H1 (cell line): ENCODE results near the gene SLIT3. TPM values are rescaled to one million over a fixed set of nuclear protein-coding genes. Genes with fewer than 3 reads are reported as not detected.

Experiments used
- CTCF ChIA-PET: fragments of 300-600 bp; sonication (Branson Sonifier 250); formaldehyde crosslinking; loops from one replicate; lab custom pipeline; 2021; ENCODE audit not compliant: partially characterized antibody; lab: Charles Lee
- POLR2A ChIA-PET: fragments of 300-600 bp; sonication (Branson Sonifier 250); formaldehyde crosslinking; loops from one replicate; lab custom pipeline; 2021; ENCODE audit warnings: inconsistent platforms; ENCODE audit not compliant: partially characterized antibody; lab: Charles Lee
- DNase-seq, 2 experiments: peaks; one replicate each; pipeline versions ENCODE4 v3.0.0 to v3.0.0-alpha.2; 2010 to 2022; ENCODE audit warnings: low spot score in 2 of 2, low read depth in 1 of 2, mixed read lengths in 1 of 2
- FAIRE-seq: peaks from 2 replicates; lab custom pipeline; 2011; peaks lifted over from hg19 to GRCh38; lab: Jason Lieb, UNC
- H2AFZ ChIP-seq: 2 replicates; pipeline ENCODE4 v1.8.1; 2012; ENCODE audit warnings: low read length, inconsistent platforms
- H2AK5ac ChIP-seq: 2 replicates; pipeline ENCODE4 v1.6.1; 2013; ENCODE audit warnings: low read depth, low read length
- H2BK120ac ChIP-seq: replicated peaks from 2 replicates; pipeline ENCODE3; 2013; ENCODE audit warnings: low read depth, low read length, inconsistent platforms
- H2BK12ac ChIP-seq: 2 replicates; pipeline ENCODE4 v1.6.1; 2013; ENCODE audit warnings: low read depth, low read length
- H2BK15ac ChIP-seq: 2 replicates; pipeline ENCODE4 v1.6.1; 2013; ENCODE audit warnings: low read length
- H2BK20ac ChIP-seq: 2 replicates; pipeline ENCODE4 v1.6.1; 2013; ENCODE audit warnings: low read length
- H2BK5ac ChIP-seq: 2 replicates; pipeline ENCODE4 v1.6.1; 2013; ENCODE audit warnings: low read depth, low read length
- H3K14ac ChIP-seq: 2 replicates; pipeline ENCODE4 v1.6.1; 2013; ENCODE audit warnings: inconsistent platforms; ENCODE audit not compliant: insufficient read length
- H3K18ac ChIP-seq: 2 replicates; pipeline ENCODE4 v1.6.1; 2013; ENCODE audit warnings: low read length; ENCODE audit errors: extremely low read depth
- H3K23ac ChIP-seq: 2 replicates; pipeline ENCODE4 v1.6.1; 2013; ENCODE audit warnings: inconsistent platforms; ENCODE audit not compliant: insufficient read length
- H3K23me2 ChIP-seq: 2 replicates; pipeline ENCODE4 v1.6.1; 2013; ENCODE audit warnings: low read depth, low read length
- H3K27ac ChIP-seq: 2 replicates; pipeline ENCODE4 v1.6.1; 2011; ENCODE audit warnings: low read depth, low read length, inconsistent platforms
- H3K27me3 ChIP-seq, 4 experiments: replicated peaks in 1 of 4; 1 replicate in 1 of 4; 2 replicates in 3 of 4; pipeline versions ENCODE4 v1.6.1 to v1.8.1; 2011 to 2013; ENCODE audit warnings: low read length in 3 of 4, mild to moderate bottlenecking in 3 of 4, inconsistent platforms in 2 of 4, mixed read lengths in 2 of 4, moderate library complexity in 1 of 4; ENCODE audit not compliant: control insufficient read depth in 3 of 4, insufficient read depth in 3 of 4; ENCODE audit errors: extremely low read depth in 1 of 4
- H3K36me3 ChIP-seq, 4 experiments: 2 replicates each; pipeline versions ENCODE4 v1.6.1 to v1.8.1; 2011 to 2013; ENCODE audit warnings: mild to moderate bottlenecking in 4 of 4, low read length in 3 of 4, moderate library complexity in 2 of 4, control low read depth in 1 of 4, inconsistent platforms in 1 of 4; ENCODE audit not compliant: insufficient read depth in 4 of 4, control insufficient read depth in 2 of 4
- H3K4ac ChIP-seq: replicated peaks from 2 replicates; pipeline ENCODE3; 2013; ENCODE audit warnings: low read length, low read depth, mixed read lengths, inconsistent platforms; ENCODE audit not compliant: insufficient read length
- H3K4me1 ChIP-seq, 4 experiments: replicated peaks in 1 of 4; 1 replicate in 1 of 4; 2 replicates in 3 of 4; pipeline versions ENCODE4 v1.6.1 to v1.8.1; 2011 to 2013; ENCODE audit warnings: low read length in 3 of 4, inconsistent platforms in 2 of 4, mixed read lengths in 1 of 4; ENCODE audit not compliant: insufficient read depth in 4 of 4, control insufficient read depth in 3 of 4
- H3K4me2 ChIP-seq, 2 experiments: 2 replicates each; pipeline versions ENCODE4 v1.6.1 to v1.8.1; 2011 to 2013; ENCODE audit warnings: low read depth in 2 of 2, low read length in 2 of 2, control low read depth in 1 of 2, inconsistent platforms in 1 of 2, mild to moderate bottlenecking in 1 of 2; ENCODE audit not compliant: insufficient read depth in 1 of 2
- H3K4me3 ChIP-seq, 4 experiments: fragments of 200-600, 300-600 bp in 1 of 4; sonication (generic), shearing (Covaris generic), sonication (Bioruptor Twin) in 1 of 4; 2 replicates each; pipeline versions ENCODE4 v1.5.1 to v1.8.1; 2011 to 2016; ENCODE audit warnings: low read length in 4 of 4, low read depth in 3 of 4, control low read depth in 2 of 4, inconsistent platforms in 2 of 4, mild to moderate bottlenecking in 2 of 4, mixed read lengths in 1 of 4, moderate library complexity in 1 of 4; ENCODE audit not compliant: insufficient read depth in 2 of 4; ENCODE audit errors: extremely low read depth in 1 of 4
- H3K56ac ChIP-seq: replicated peaks from 2 replicates; pipeline ENCODE3; 2013; ENCODE audit warnings: low read depth, mild to moderate bottlenecking, mixed read lengths, low read length, inconsistent platforms; ENCODE audit not compliant: insufficient read length
- H3K79me1 ChIP-seq: 2 replicates; pipeline ENCODE4 v1.6.1; 2013; ENCODE audit warnings: low read depth, low read length, control low read depth
- H3K79me2 ChIP-seq, 2 experiments: 2 replicates each; pipeline versions ENCODE4 v1.6.1 to v1.8.1; 2012 to 2013; ENCODE audit warnings: low read length in 2 of 2, mild to moderate bottlenecking in 2 of 2, inconsistent platforms in 1 of 2; ENCODE audit not compliant: insufficient read depth in 2 of 2, control insufficient read depth in 1 of 2
- H3K9ac ChIP-seq, 4 experiments: replicated peaks in 1 of 4; 1 replicate in 1 of 4; 2 replicates in 3 of 4; pipeline versions ENCODE4 v1.6.1 to v1.8.1; 2011 to 2013; ENCODE audit warnings: low read depth in 3 of 4, low read length in 3 of 4, control low read depth in 2 of 4, mild to moderate bottlenecking in 2 of 4, moderate library complexity in 2 of 4, inconsistent platforms in 1 of 4; ENCODE audit errors: extremely low read depth in 1 of 4
- H3K9me3 ChIP-seq, 2 experiments: 2 replicates each; pipeline versions ENCODE4 v1.6.1 to v1.8.1; 2012 to 2013; ENCODE audit warnings: mild to moderate bottlenecking in 2 of 2, moderate library complexity in 2 of 2, control low read depth in 1 of 2, inconsistent platforms in 1 of 2, low read depth in 1 of 2, low read length in 1 of 2, mixed read lengths in 1 of 2; ENCODE audit not compliant: insufficient read depth in 2 of 2
- H4K20me1 ChIP-seq, 2 experiments: replicated peaks in 1 of 2; 2 replicates each; pipeline versions ENCODE3 to v1.8.1; 2011 to 2013; ENCODE audit warnings: inconsistent platforms in 2 of 2, low read length in 2 of 2, mild to moderate bottlenecking in 1 of 2; ENCODE audit not compliant: insufficient read depth in 2 of 2, control insufficient read depth in 1 of 2
- H4K5ac ChIP-seq: 2 replicates; pipeline ENCODE4 v1.6.1; 2013; ENCODE audit warnings: low read length, low read depth, mixed read lengths, inconsistent platforms; ENCODE audit not compliant: insufficient read length
- H4K8ac ChIP-seq: 2 replicates; pipeline ENCODE4 v1.8.0; 2013; ENCODE audit warnings: mild to moderate bottlenecking, moderate library complexity, low read length, inconsistent platforms; ENCODE audit not compliant: insufficient read depth; ENCODE audit errors: extremely low read depth
- H4K91ac ChIP-seq: replicated peaks from 2 replicates; pipeline ENCODE3; 2013; ENCODE audit warnings: low read length, mixed read lengths, inconsistent platforms; ENCODE audit not compliant: insufficient read length
- BRCA1 ChIP-seq: IDR thresholded peaks from 2 replicates; pipeline ENCODE4 v1.6.1; 2012; ENCODE audit warnings: low read depth, low read length, improper control_type of control experiment
- KDM4A ChIP-seq: IDR thresholded peaks from one replicate; pipeline ENCODE4 v1.7.1; 2012; ENCODE audit warnings: low read depth, mild to moderate bottlenecking, moderate library complexity, low read length, inconsistent platforms; ENCODE audit not compliant: severe bottlenecking
- RBBP5 ChIP-seq: IDR thresholded peaks from 2 replicates; pipeline ENCODE4 v1.7.1; 2012; ENCODE audit warnings: low read depth, mild to moderate bottlenecking, inconsistent platforms, low read length, moderate library complexity, borderline replicate concordance
- SP2 ChIP-seq: IDR thresholded peaks from 2 replicates; pipeline ENCODE4 v1.6.1; 2012; ENCODE audit warnings: mild to moderate bottlenecking, low read length, inconsistent platforms
- SUZ12 ChIP-seq: fragments of 200-600 bp; sonication (generic); IDR thresholded peaks from 2 replicates; pipeline ENCODE4 v1.6.1; 2012; ENCODE audit warnings: mild to moderate bottlenecking, inconsistent platforms, low read length, moderate library complexity, mixed read lengths
- YY1 ChIP-seq: IDR thresholded peaks from 2 replicates; pipeline ENCODE4 v1.6.1; 2011; ENCODE audit warnings: low read depth, mild to moderate bottlenecking, low read length
- WGBS, 2 experiments: shearing (Covaris generic) in 1 of 2; methylation state at CpG; one replicate each; pipeline versions ENCODE4 v1.1.6 to v1.1.7; 2013 to 2015; ENCODE audit warnings: low lambda C conversion rate in 2 of 2, mixed read lengths in 2 of 2, inconsistent platforms in 1 of 2, low coverage in 1 of 2, missing lambda C conversion rate in 1 of 2; ENCODE audit not compliant: insufficient replicate concordance in 2 of 2, insufficient coverage in 1 of 2, insufficient read length in 1 of 2; ENCODE audit errors: extremely low coverage in 1 of 2, missing lambda C conversion rate in 1 of 2; 5-methylcytosine and 5-hydroxymethylcytosine counted together
- polyA plus RNA-seq, 7 experiments: library from polyadenylated mRNA; depleted of rRNA in 3 of 7; stranded (reverse) in 5 of 7; unstranded in 2 of 7; fragments of >200 nt in 5 of 7; fragments of 200-250 nt in 2 of 7; gene quantifications; 1 replicate in 5 of 7; 2 replicates in 1 of 7; 4 replicates in 1 of 7; pipeline versions ENCODE4 v1.2.1 to v1.2.3, GENCODE V29; 2011 to 2013; ENCODE audit warnings: missing spikeins in 2 of 7, mixed read lengths in 2 of 7
- total RNA-seq: library from RNA; stranded (reverse); fragmentation: NEBNext Ultra II Directional; extraction: Animal tissue kit (Norgen Biotek cat#: 25700); gene quantifications from 2 replicates; pipeline ENCODE4 v1.2.1, GENCODE V29; 2021
- TF ChIP-seq, protein P1 (sequence below): IDR thresholded peaks from 2 replicates; pipeline ENCODE4 v1.6.1; 2011; ENCODE audit warnings: low read length, improper control_type of control experiment
- TF ChIP-seq, protein P2 (sequence below): IDR thresholded peaks from 2 replicates; pipeline ENCODE4 v1.6.1; 2011; ENCODE audit warnings: low read depth, mild to moderate bottlenecking, low read length; ENCODE audit not compliant: insufficient read depth

SLIT3 gene
- total and polyA plus RNA-seq, 2 of the 8 experiments (the other 6 are each of a cell fraction or from before 2014, with no cell fraction given) = 1.1 to 1.2 TPM

DNA sequence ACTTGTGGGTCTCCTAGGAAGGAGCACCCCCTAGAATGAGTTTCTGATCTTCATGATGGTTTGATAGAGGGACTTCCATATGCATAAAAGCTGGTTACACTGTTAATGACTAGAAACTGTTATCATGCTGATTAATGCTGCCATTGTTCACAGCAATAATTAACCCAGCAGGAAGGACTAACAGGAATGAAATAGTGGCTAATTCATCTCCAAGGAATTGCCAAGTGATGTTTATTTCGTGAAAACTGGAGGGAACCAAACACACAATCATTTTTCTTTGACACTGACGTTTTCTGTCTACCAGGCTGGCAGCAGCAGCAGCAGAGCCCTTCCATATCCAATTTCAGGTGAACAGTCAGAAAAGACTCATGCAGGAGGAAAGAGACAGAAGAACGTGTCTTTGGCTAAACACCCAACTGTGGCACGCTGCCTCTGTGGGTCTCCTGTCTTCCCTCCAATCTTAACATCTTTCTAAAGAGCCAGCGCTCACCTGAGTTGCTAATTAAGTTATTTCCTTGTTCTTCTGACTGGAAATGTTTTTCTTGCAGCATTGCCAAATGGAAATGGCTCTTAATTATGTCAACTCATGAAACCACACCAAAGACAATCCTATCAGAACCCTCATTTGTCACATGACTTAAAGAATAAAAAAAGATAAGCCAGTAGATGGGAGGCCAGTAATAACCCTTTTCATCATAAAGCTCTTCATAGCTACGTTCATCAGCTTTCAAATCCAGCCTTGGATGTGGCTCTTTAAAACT lies 181.5 kb downstream of the SLIT3 start:
- CTCF ChIA-PET = interaction anchor here (0.5 to 1.7 kb wide), 3 partner anchors 132 to 1148 kb away, joined by 3 to 4 read pairs (median 3); no protein-coding TSS in a partner anchor
- no peak for FAIRE-seq
- no peaks in the 10 kb centered on the region for H3K36me3 ChIP-seq
- no peak for TF ChIP-seq YY1
- no peak for TF ChIP-seq SP2
- TF ChIP-seq BRCA1 = no peak
- no peak for TF ChIP-seq KDM4A
- TF ChIP-seq, protein P1, sequence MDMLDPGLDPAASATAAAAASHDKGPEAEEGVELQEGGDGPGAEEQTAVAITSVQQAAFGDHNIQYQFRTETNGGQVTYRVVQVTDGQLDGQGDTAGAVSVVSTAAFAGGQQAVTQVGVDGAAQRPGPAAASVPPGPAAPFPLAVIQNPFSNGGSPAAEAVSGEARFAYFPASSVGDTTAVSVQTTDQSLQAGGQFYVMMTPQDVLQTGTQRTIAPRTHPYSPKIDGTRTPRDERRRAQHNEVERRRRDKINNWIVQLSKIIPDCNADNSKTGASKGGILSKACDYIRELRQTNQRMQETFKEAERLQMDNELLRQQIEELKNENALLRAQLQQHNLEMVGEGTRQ = no peak
- TF ChIP-seq, protein P2, sequence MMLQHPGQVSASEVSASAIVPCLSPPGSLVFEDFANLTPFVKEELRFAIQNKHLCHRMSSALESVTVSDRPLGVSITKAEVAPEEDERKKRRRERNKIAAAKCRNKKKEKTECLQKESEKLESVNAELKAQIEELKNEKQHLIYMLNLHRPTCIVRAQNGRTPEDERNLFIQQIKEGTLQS = no peak
- TF ChIP-seq SUZ12 = no peak
- TF ChIP-seq RBBP5 = no peak

More for the DNA sequence above, 181.5 kb downstream of the SLIT3 start:
- no peak overlapping the region for H2AK5ac ChIP-seq
- H4K8ac ChIP-seq = no peak overlapping the region
- no peak overlapping the region for H2BK15ac ChIP-seq
- H2BK120ac ChIP-seq = no peak overlapping the region
- 89% methylated on average over 6 of the region's 6 CpGs; no CpG with 5 or more reads in 1 of the 2 experiments for WGBS, 2 experiments
- POLR2A ChIA-PET = no interaction called here
- DNase-seq = no peak
- no peak overlapping the region for H3K4me3 ChIP-seq
- H3K9me3 ChIP-seq = peaks cover 0 to 2% of the 10 kb centered on the region in 2 experiments; a peak in 1 of 4 replicates
- H3K4me2 ChIP-seq = no peak overlapping the region
- H3K23ac ChIP-seq = no peak overlapping the region
- no peak overlapping the region for H2BK5ac ChIP-seq
- no peak overlapping the region for H4K91ac ChIP-seq
- no peak overlapping the region for H2BK12ac ChIP-seq
- no peak overlapping the region for H2AFZ ChIP-seq
- no peak overlapping the region for H4K5ac ChIP-seq
- H3K27ac ChIP-seq = no peak overlapping the region
- H3K23me2 ChIP-seq = peaks cover 1% of the 10 kb centered on the region; the same call in 1 of the 2 replicates
- H3K56ac ChIP-seq = no peak overlapping the region
- no peaks in the 10 kb centered on the region for H3K79me1 ChIP-seq
- no peak overlapping the region for H3K4ac ChIP-seq
- H3K79me2 ChIP-seq = no peaks in the 10 kb centered on the region
- no peak overlapping the region for H3K14ac ChIP-seq
- H3K18ac ChIP-seq = no peak overlapping the region
- H2BK20ac ChIP-seq = no peak overlapping the region
- H3K9ac ChIP-seq = no peak overlapping the region
- H3K27me3 ChIP-seq = no peaks in the 10 kb centered on the region
- H3K4me1 ChIP-seq = peaks cover 0 to 2% (median 0%) of the 10 kb centered on the region in 4 experiments; a peak in 1 of 7 replicates
- H4K20me1 ChIP-seq = no peaks in the 10 kb centered on the region
